Vagina (tissue), 2 donors: ENCODE results near the gene ARID4A.

Source experiments
- CTCF ChIP-seq, 3 experiments: fragments of 450-650 bp in 2 of 3; fragments of 200-600 bp in 1 of 3; sonication (generic) in 1 of 3; IDR thresholded peaks; one replicate each; pipeline ENCODE4 v1.5.1; 2017 to 2019; ENCODE audit warnings: antibody characterized with exemption in 3 of 3, mild to moderate bottlenecking in 2 of 3, moderate library complexity in 2 of 3
- POLR2A ChIP-seq, 2 donors: fragments of 450-650 bp; IDR thresholded peaks; one replicate each; pipeline ENCODE4 v1.6.1; 2017; ENCODE audit warnings: antibody characterized with exemption in 2 of 2, mild to moderate bottlenecking in 2 of 2, moderate library complexity in 2 of 2

- TF ChIP-seq CTCF (IDR thresholded peaks at IDR 0.05) (no peak), POLR2A (IDR thresholded peaks at IDR 0.05) (no peak)
Measured at GRCh38 chr14:58282925-58283593, 15.3 kb upstream of the ARID4A start.
